ENCODE results near the gene TBC1D20.

DNA sequence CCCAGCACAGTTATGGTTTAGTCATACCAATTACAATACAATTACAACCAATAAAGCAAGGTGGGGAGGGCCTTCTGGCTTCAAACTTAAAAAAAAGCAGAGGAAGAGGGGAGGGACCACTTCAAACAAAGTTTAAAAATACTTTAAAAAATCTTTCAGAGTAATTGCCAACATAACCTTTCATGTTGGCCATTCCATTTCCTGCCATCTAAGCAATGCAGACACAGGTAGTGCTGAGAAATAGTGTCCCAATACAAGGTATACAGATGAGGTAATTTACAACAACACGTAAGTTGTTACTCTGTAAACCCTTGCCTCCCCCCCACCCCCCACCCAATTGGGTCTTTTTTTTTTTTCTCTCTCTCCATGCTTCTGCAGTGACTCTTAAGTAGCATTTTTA lies 18.8 kb upstream of the TBC1D20 start:
- TF ChIP-seq, protein P1, sequence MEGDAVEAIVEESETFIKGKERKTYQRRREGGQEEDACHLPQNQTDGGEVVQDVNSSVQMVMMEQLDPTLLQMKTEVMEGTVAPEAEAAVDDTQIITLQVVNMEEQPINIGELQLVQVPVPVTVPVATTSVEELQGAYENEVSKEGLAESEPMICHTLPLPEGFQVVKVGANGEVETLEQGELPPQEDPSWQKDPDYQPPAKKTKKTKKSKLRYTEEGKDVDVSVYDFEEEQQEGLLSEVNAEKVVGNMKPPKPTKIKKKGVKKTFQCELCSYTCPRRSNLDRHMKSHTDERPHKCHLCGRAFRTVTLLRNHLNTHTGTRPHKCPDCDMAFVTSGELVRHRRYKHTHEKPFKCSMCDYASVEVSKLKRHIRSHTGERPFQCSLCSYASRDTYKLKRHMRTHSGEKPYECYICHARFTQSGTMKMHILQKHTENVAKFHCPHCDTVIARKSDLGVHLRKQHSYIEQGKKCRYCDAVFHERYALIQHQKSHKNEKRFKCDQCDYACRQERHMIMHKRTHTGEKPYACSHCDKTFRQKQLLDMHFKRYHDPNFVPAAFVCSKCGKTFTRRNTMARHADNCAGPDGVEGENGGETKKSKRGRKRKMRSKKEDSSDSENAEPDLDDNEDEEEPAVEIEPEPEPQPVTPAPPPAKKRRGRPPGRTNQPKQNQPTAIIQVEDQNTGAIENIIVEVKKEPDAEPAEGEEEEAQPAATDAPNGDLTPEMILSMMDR (IDR thresholded peaks at IDR 0.05): no peak
- TF ChIP-seq POLR2AphosphoS5 (IDR thresholded peaks at IDR 0.05): no peak

Data from prostate gland (tissue), 2 donors.